Measurements from ENCODE around the gene PKP1.

Gene PKP1

DNA sequence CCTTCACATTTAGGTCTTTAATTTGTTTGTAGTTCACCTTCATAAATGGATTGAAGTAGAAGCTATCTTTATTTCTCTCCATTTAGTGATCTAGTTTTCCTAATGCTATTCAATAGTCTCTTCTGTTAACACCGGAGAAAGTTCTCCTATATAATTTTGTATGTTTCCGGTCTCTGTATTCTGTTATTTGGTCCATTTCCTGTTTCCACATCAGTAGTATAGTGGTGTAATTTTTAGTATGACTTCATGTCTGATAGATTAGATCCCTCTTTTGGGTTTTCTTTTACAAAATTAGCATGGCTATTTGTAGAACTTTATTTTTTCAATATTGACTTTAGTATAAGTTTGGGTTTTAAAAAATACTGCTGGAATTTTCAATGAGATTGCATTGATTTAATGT is 41.6 kb upstream of the PKP1 start:
- H2BK15ac ChIP-seq (ENCODE audit: low read depth, poor library complexity, severe bottlenecking), result no peak overlapping the region
- DNase-seq, result no peak
- no peak overlapping the region for H2AK5ac ChIP-seq (ENCODE audit: low read length, severe bottlenecking)
- no peak overlapping the region for H2AFZ ChIP-seq (ENCODE audit: low read depth, low read length)
- no peaks in the 10 kb centered on the region for H3K79me1 ChIP-seq (replicated peaks; ENCODE audit: low read length, poor library complexity, severe bottlenecking)
- no peak overlapping the region for H3K27ac ChIP-seq (ENCODE audit: low read length, poor library complexity, severe bottlenecking)
- H2BK12ac ChIP-seq (ENCODE audit: low read length in 2 of 2), result no peak overlapping the region
- H3K18ac ChIP-seq (ENCODE audit: low read depth in 1 of 2, low read length in 2 of 2), result no peak overlapping the region
- WGBS, result no CpG with 5 or more reads among the region's 2 CpGs
- H2BK120ac ChIP-seq (ENCODE audit: low read depth, low read length), result no peak overlapping the region
- H3K4me3 ChIP-seq (ENCODE audit: insufficient read depth in 1 of 2, low read depth in 1 of 2, low read length in 2 of 2), result no peak overlapping the region
- H3K4me2 ChIP-seq (ENCODE audit: low read length, poor library complexity, severe bottlenecking), result no peak overlapping the region
- H3K14ac ChIP-seq (ENCODE audit: low read length in 2 of 2), result no peak overlapping the region
- H3K4me1 ChIP-seq (ENCODE audit: control insufficient read depth, insufficient read depth, low read depth, low read length), result no peaks in the 10 kb centered on the region
- H3K9me3 ChIP-seq (ENCODE audit: control insufficient read depth, low read length), result no peaks in the 10 kb centered on the region
- no peak overlapping the region for H3K4ac ChIP-seq (ENCODE audit: low read depth in 1 of 2, low read length in 2 of 2)
- no peaks in the 10 kb centered on the region for H3K36me3 ChIP-seq (ENCODE audit: control insufficient read depth in 1 of 2, insufficient read depth in 2 of 2, low read depth in 1 of 2, low read length in 2 of 2)
- no peak overlapping the region for H4K8ac ChIP-seq (ENCODE audit: low read length)
- no peak overlapping the region for H3K23ac ChIP-seq (ENCODE audit: low read length in 2 of 2)
- H3K27me3 ChIP-seq (ENCODE audit: control insufficient read depth in 1 of 2, insufficient read depth in 1 of 2, low read length in 2 of 2), result peaks cover 0 to 29% of the 10 kb centered on the region in 2 experiments
- H2BK5ac ChIP-seq (ENCODE audit: low read depth, low read length, poor library complexity, severe bottlenecking), result no peak overlapping the region
- no peak overlapping the region for H4K91ac ChIP-seq (ENCODE audit: low read length)
- no peak overlapping the region for H3K9ac ChIP-seq (ENCODE audit: low read length)

DNA sequence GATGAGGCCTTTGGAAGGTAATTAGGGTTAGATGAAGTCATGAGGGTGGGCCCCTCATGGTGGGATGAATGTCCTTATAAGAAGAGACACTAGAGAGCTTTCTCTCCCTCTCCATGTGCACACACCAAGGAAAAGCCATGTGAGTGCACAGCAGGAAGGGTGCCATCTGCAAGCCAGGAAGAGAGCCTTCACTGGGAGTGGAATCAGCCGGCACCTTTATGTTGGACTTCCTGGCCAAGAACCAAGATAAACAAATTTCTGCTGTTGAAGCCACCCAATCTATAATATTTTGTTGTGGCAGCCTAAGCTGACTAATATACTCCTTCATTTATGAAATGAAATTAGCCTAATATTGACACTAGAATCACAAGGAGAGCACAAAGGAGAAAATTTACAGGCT is 38.2 kb upstream of the PKP1 start:
- H3K36me3 ChIP-seq (ENCODE audit: control insufficient read depth in 1 of 2, insufficient read depth in 2 of 2, low read depth in 1 of 2, low read length in 2 of 2), result no peaks in the 10 kb centered on the region
- H4K8ac ChIP-seq (ENCODE audit: low read length), result no peak overlapping the region
- no peak overlapping the region for H3K23ac ChIP-seq (ENCODE audit: low read length in 2 of 2)
- no peak overlapping the region for H3K4ac ChIP-seq (ENCODE audit: low read depth in 1 of 2, low read length in 2 of 2)
- no peaks in the 10 kb centered on the region for H3K4me1 ChIP-seq (ENCODE audit: control insufficient read depth, insufficient read depth, low read depth, low read length)
- H2AK5ac ChIP-seq (ENCODE audit: low read length, severe bottlenecking), result no peak overlapping the region
- no peak overlapping the region for H3K9ac ChIP-seq (ENCODE audit: low read length)
- H2BK120ac ChIP-seq (ENCODE audit: low read depth, low read length), result no peak overlapping the region
- no peak overlapping the region for H2BK15ac ChIP-seq (ENCODE audit: low read depth, poor library complexity, severe bottlenecking)
- peaks cover 0 to 30% of the 10 kb centered on the region in 2 experiments for H3K27me3 ChIP-seq (ENCODE audit: control insufficient read depth in 1 of 2, insufficient read depth in 1 of 2, low read length in 2 of 2)
- no peak overlapping the region for H2BK12ac ChIP-seq (ENCODE audit: low read length in 2 of 2)
- H2AFZ ChIP-seq (ENCODE audit: low read depth, low read length), result no peak overlapping the region
- no peak overlapping the region for H3K14ac ChIP-seq (ENCODE audit: low read length in 2 of 2)
- H3K18ac ChIP-seq (ENCODE audit: low read depth in 1 of 2, low read length in 2 of 2), result no peak overlapping the region
- H3K4me3 ChIP-seq (ENCODE audit: insufficient read depth in 1 of 2, low read depth in 1 of 2, low read length in 2 of 2), result no peak overlapping the region
- H3K79me1 ChIP-seq (replicated peaks; ENCODE audit: low read length, poor library complexity, severe bottlenecking), result no peaks in the 10 kb centered on the region
- DNase-seq, result no peak
- H4K91ac ChIP-seq (ENCODE audit: low read length), result no peak overlapping the region
- no peaks in the 10 kb centered on the region for H3K9me3 ChIP-seq (ENCODE audit: control insufficient read depth, low read length)
- no peak overlapping the region for H3K27ac ChIP-seq (ENCODE audit: low read length, poor library complexity, severe bottlenecking)
- H3K4me2 ChIP-seq (ENCODE audit: low read length, poor library complexity, severe bottlenecking), result no peak overlapping the region
- 80% methylated on average over 1 of the region's 1 CpG for whole genome bisulfite sequencing
- H2BK5ac ChIP-seq (ENCODE audit: low read depth, low read length, poor library complexity, severe bottlenecking), result no peak overlapping the region

DNA sequence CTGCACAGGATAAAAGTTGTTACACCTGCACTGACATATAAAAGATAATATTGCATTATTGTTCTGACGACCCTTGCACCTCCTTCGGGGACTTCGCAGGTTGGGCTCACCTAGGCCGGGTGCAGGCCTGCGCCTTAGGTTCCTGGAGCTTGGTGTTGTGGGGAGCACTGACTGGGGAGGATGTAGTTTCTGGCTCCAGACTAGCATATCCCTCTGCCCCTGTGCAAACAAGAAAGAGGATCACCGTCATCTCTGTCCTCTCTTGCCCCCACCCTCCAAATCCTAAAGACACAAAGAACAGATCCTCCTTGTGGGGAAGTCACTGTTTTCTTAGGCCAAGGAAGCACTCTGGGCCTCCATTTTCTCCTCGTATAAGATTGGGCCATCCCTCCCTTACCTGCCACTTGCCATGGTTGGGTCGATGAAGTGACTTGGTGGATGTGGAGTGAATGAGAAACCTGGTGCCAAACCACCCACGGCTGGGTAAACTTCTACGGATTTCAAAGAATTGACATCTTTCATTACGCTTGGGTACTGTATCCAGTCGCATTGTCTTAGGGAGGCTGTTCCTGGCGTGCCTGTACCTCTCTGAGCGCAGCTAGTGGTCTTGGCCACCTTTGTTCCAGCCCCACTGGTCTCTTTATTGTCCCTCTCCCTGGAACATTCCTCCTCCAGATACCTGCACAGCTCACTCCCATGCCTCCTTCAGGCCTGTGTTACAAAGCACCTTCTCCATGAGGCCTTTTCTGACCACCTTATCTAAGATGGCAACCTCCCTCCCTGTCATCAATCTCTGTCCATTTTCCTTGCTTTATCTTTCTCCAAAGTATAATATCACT is 34.4 kb upstream of the PKP1 start:
- DNase-seq, result no peak
- Histone ChIP-seq H3K36me3 (ENCODE audit: control insufficient read depth in 1 of 2, insufficient read depth in 2 of 2, low read depth in 1 of 2, low read length in 2 of 2) (no peaks in the 10 kb centered on the region), H4K91ac (ENCODE audit: low read length) (no peak overlapping the region), H3K27ac (ENCODE audit: low read length, poor library complexity, severe bottlenecking) (no peak overlapping the region), H3K4me1 (ENCODE audit: control insufficient read depth, insufficient read depth, low read depth, low read length) (peaks cover 2% of the 10 kb centered on the region), H3K4me3 (ENCODE audit: insufficient read depth in 1 of 2, low read depth in 1 of 2, low read length in 2 of 2) (no peak overlapping the region), H3K9me3 (ENCODE audit: control insufficient read depth, low read length) (no peaks in the 10 kb centered on the region), H3K4ac (ENCODE audit: low read depth in 1 of 2, low read length in 2 of 2) (no peak overlapping the region), H3K4me2 (ENCODE audit: low read length, poor library complexity, severe bottlenecking) (no peak overlapping the region), H2BK15ac (ENCODE audit: low read depth, poor library complexity, severe bottlenecking) (no peak overlapping the region), H4K8ac (ENCODE audit: low read length) (no peak overlapping the region), H3K9ac (ENCODE audit: low read length) (no peak overlapping the region), H2BK12ac (ENCODE audit: low read length in 2 of 2) (no peak overlapping the region), H2BK120ac (ENCODE audit: low read depth, low read length) (no peak overlapping the region), H2AK5ac (ENCODE audit: low read length, severe bottlenecking) (no peak overlapping the region), H2AFZ (ENCODE audit: low read depth, low read length) (no peak overlapping the region), H2BK5ac (ENCODE audit: low read depth, low read length, poor library complexity, severe bottlenecking) (no peak overlapping the region), H3K18ac (ENCODE audit: low read depth in 1 of 2, low read length in 2 of 2) (no peak overlapping the region), H3K23ac (ENCODE audit: low read length in 2 of 2) (no peak overlapping the region), H3K14ac (ENCODE audit: low read length in 2 of 2) (no peak overlapping the region), H3K27me3 (ENCODE audit: control insufficient read depth in 1 of 2, insufficient read depth in 1 of 2, low read length in 2 of 2) (peaks cover 0 to 31% of the 10 kb centered on the region in 2 experiments), H3K79me1 (replicated peaks; ENCODE audit: low read length, poor library complexity, severe bottlenecking) (no peaks in the 10 kb centered on the region)
- WGBS, result 87% methylated on average over 8 of the region's 14 CpGs

DNA sequence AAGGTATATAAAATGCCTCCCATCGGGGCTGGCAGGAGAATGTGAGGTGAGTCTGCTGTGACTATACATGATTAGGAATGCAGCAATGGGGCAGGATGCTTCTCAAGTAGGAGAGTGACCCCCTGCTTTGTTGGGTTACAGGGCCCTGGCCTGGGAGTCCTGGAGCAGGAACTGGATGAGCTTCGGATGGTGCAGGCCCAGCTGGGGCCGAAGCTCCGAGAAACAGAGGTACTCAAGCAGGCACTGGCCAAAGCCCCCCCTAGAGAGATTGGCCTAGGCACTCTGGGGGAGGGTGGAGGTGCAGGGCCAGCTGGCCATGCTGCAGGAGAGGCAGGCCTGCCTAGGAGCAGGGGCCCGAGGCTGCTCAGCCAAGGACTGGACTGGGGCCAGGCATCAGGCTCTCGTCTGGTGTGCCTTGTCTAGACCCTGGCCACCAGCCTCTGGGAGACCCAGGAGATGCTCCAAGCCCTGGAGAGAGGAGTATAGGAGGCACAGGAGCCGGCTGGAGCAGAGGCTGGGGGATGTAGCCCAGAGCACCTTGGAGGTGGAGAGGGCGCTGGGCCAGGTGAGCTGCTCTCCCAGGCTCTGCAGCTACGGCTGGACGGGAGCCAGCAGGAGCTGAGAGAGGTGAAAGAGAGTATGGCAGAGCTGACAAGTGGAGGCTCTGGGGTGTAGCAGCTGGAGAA is 32.8 kb upstream of the PKP1 start:
- Histone ChIP-seq H4K91ac (ENCODE audit: low read length) (no peak overlapping the region), H3K27me3 (ENCODE audit: control insufficient read depth in 1 of 2, insufficient read depth in 1 of 2, low read length in 2 of 2) (peaks cover 0 to 35% of the 10 kb centered on the region in 2 experiments), H3K18ac (ENCODE audit: low read depth in 1 of 2, low read length in 2 of 2) (no peak overlapping the region), H4K8ac (ENCODE audit: low read length) (no peak overlapping the region), H3K9me3 (ENCODE audit: control insufficient read depth, low read length) (no peaks in the 10 kb centered on the region), H2BK120ac (ENCODE audit: low read depth, low read length) (no peak overlapping the region), H3K23ac (ENCODE audit: low read length in 2 of 2) (no peak overlapping the region), H3K4me2 (ENCODE audit: low read length, poor library complexity, severe bottlenecking) (no peak overlapping the region), H3K36me3 (ENCODE audit: control insufficient read depth in 1 of 2, insufficient read depth in 2 of 2, low read depth in 1 of 2, low read length in 2 of 2) (no peaks in the 10 kb centered on the region), H3K27ac (ENCODE audit: low read length, poor library complexity, severe bottlenecking) (no peak overlapping the region), H3K4me3 (ENCODE audit: insufficient read depth in 1 of 2, low read depth in 1 of 2, low read length in 2 of 2) (no peak overlapping the region), H2BK15ac (ENCODE audit: low read depth, poor library complexity, severe bottlenecking) (no peak overlapping the region), H2AK5ac (ENCODE audit: low read length, severe bottlenecking) (no peak overlapping the region), H2AFZ (ENCODE audit: low read depth, low read length) (no peak overlapping the region), H3K14ac (ENCODE audit: low read length in 2 of 2) (no peak overlapping the region), H2BK12ac (ENCODE audit: low read length in 2 of 2) (no peak overlapping the region), H3K4me1 (ENCODE audit: control insufficient read depth, insufficient read depth, low read depth, low read length) (peaks cover 2% of the 10 kb centered on the region), H3K4ac (ENCODE audit: low read depth in 1 of 2, low read length in 2 of 2) (no peak overlapping the region), H2BK5ac (ENCODE audit: low read depth, low read length, poor library complexity, severe bottlenecking) (no peak overlapping the region), H3K9ac (ENCODE audit: low read length) (no peak overlapping the region), H3K79me1 (replicated peaks; ENCODE audit: low read length, poor library complexity, severe bottlenecking) (no peaks in the 10 kb centered on the region)
- WGBS, result 84% methylated on average over 10 of the region's 10 CpGs
- DNase-seq, result no peak
